Neural cell (in vitro differentiated cells): Measurements from ENCODE around the gene CAMK2B.

Experiments used
- EP300 ChIP-seq: fragments of 450-650 bp; conservative IDR thresholded peaks from 2 replicates; pipeline ENCODE4 v1.6.1; 2014; ENCODE audit warnings: antibody characterized with exemption, mild to moderate bottlenecking, moderate library complexity; ENCODE audit not compliant: poor library complexity, severe bottlenecking
- POLR2AphosphoS5 ChIP-seq: IDR thresholded peaks from 2 replicates; pipeline ENCODE4 v1.6.1; 2012
- RAD21 ChIP-seq: fragments of 450-650 bp; conservative IDR thresholded peaks from 2 replicates; pipeline ENCODE4 v1.6.1; 2014; ENCODE audit warnings: antibody characterized with exemption, mild to moderate bottlenecking, moderate library complexity
- REST ChIP-seq: IDR thresholded peaks from 2 replicates; pipeline ENCODE4 v1.6.1; 2012; ENCODE audit warnings: borderline replicate concordance
- SMC3 ChIP-seq: fragments of 450-650 bp; conservative IDR thresholded peaks from 2 replicates; pipeline ENCODE4 v1.6.1; 2014; ENCODE audit warnings: antibody characterized with exemption, mild to moderate bottlenecking, moderate library complexity; ENCODE audit not compliant: poor library complexity
- TAF1 ChIP-seq: IDR thresholded peaks from 2 replicates; pipeline ENCODE4 v1.6.1; 2012; ENCODE audit warnings: low read depth
- TF ChIP-seq, protein P1 (sequence below): fragments of 450-650 bp; IDR thresholded peaks from 2 replicates; pipeline ENCODE4 v1.5.1; 2014; ENCODE audit warnings: antibody characterized with exemption, mild to moderate bottlenecking, moderate library complexity; ENCODE audit not compliant: poor library complexity, severe bottlenecking

GRCh38 chr7:44175730-44176129 lies 149.7 kb downstream of the CAMK2B start:
- TF ChIP-seq, protein P1, sequence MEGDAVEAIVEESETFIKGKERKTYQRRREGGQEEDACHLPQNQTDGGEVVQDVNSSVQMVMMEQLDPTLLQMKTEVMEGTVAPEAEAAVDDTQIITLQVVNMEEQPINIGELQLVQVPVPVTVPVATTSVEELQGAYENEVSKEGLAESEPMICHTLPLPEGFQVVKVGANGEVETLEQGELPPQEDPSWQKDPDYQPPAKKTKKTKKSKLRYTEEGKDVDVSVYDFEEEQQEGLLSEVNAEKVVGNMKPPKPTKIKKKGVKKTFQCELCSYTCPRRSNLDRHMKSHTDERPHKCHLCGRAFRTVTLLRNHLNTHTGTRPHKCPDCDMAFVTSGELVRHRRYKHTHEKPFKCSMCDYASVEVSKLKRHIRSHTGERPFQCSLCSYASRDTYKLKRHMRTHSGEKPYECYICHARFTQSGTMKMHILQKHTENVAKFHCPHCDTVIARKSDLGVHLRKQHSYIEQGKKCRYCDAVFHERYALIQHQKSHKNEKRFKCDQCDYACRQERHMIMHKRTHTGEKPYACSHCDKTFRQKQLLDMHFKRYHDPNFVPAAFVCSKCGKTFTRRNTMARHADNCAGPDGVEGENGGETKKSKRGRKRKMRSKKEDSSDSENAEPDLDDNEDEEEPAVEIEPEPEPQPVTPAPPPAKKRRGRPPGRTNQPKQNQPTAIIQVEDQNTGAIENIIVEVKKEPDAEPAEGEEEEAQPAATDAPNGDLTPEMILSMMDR, result no peak
- TF ChIP-seq POLR2AphosphoS5, result no peak
- TF ChIP-seq EP300, result no peak
- no peak for TF ChIP-seq TAF1
- TF ChIP-seq REST, result no peak
- TF ChIP-seq SMC3, result no peak
- no peak for TF ChIP-seq RAD21
